OCI-LY1 (cell line): ENCODE results near the gene HOXD4.

Experiments used
- H2AFZ ChIP-seq: fragments of 200-600 bp; sonication (generic), shearing (Covaris generic); 2 replicates; pipeline ENCODE4 v1.6.0; 2014; ENCODE audit warnings: antibody characterized with exemption, mild to moderate bottlenecking, low read length
- H3F3A ChIP-seq: fragments of 200-600 bp; sonication (generic), shearing (Covaris generic); 2 replicates; pipeline ENCODE4 v1.6.0; 2014; ENCODE audit warnings: mild to moderate bottlenecking, antibody characterized with exemption, low read length, moderate library complexity; ENCODE audit not compliant: insufficient read depth
- H3K27ac ChIP-seq: fragments of 200-600 bp; sonication (generic); 2 replicates; pipeline ENCODE4 v1.5.1; 2014; ENCODE audit warnings: low read length, mixed run types, mild to moderate bottlenecking, low read depth; ENCODE audit not compliant: poor library complexity, severe bottlenecking
- H3K27me3 ChIP-seq: fragments of 200-600 bp; sonication (generic); 2 replicates; pipeline ENCODE4 v1.6.0; 2014; ENCODE audit warnings: antibody characterized with exemption, mild to moderate bottlenecking, low read length, moderate library complexity; ENCODE audit not compliant: insufficient read depth
- H3K36me3 ChIP-seq: fragments of 200-600 bp; sonication (generic); 2 replicates; pipeline ENCODE4 v1.6.1; 2014; ENCODE audit warnings: mild to moderate bottlenecking, antibody characterized with exemption, low read length, moderate library complexity, mixed read lengths; ENCODE audit not compliant: insufficient read depth
- H3K4me1 ChIP-seq: fragments of 200-600 bp; sonication (generic); 2 replicates; pipeline ENCODE4 v1.5.1; 2014; ENCODE audit warnings: mild to moderate bottlenecking, low read length, moderate library complexity; ENCODE audit not compliant: insufficient read depth, severe bottlenecking
- H3K4me2 ChIP-seq: fragments of 200-600 bp; sonication (generic), shearing (Covaris generic); 2 replicates; pipeline ENCODE4 v1.6.1; 2014; ENCODE audit warnings: low read length
- H3K4me3 ChIP-seq: fragments of 200-600 bp; sonication (generic); 2 replicates; pipeline ENCODE4 v1.5.1; 2014; ENCODE audit warnings: low read length, low read depth, mild to moderate bottlenecking, mixed read lengths; ENCODE audit not compliant: poor library complexity, severe bottlenecking
- H3K79me2 ChIP-seq: fragments of 200-600 bp; shearing (Covaris generic); 2 replicates; pipeline ENCODE4 v1.6.1; 2016; ENCODE audit warnings: mixed run types, low read length, mixed read lengths; ENCODE audit not compliant: insufficient read depth
- H3K9ac ChIP-seq: fragments of 200-600 bp; sonication (generic), shearing (Covaris generic); 2 replicates; pipeline ENCODE4 v1.6.1; 2014; ENCODE audit warnings: mild to moderate bottlenecking, low read length, mixed read lengths
- H3K9me2 ChIP-seq: fragments of 200-600 bp; sonication (generic), shearing (Covaris generic); 2 replicates; pipeline ENCODE4 v1.6.1; 2014; ENCODE audit warnings: low read depth, mild to moderate bottlenecking, low read length, mixed read lengths
- H3K9me3 ChIP-seq: fragments of 200-600 bp; shearing (Covaris generic); 2 replicates; pipeline ENCODE4 v1.6.1; 2014; ENCODE audit warnings: low read length, mixed read lengths
- H4K20me1 ChIP-seq: fragments of 200-600 bp; sonication (generic), shearing (Covaris generic); 2 replicates; pipeline ENCODE4 v1.6.0; 2016; ENCODE audit warnings: mild to moderate bottlenecking, low read length; ENCODE audit not compliant: insufficient read depth
- EZH2 ChIP-seq: fragments of 200-600 bp; sonication (generic), shearing (Covaris generic); IDR thresholded peaks from 2 replicates; pipeline ENCODE4 v1.8.0; 2017; ENCODE audit warnings: borderline replicate concordance, mixed run types, mild to moderate bottlenecking, antibody characterized with exemption, low read length, moderate library complexity, mixed read lengths
- TF ChIP-seq, protein P1 (sequence below): fragments of 200-600 bp; sonication (generic), shearing (Covaris generic); IDR thresholded peaks from 2 replicates; pipeline ENCODE4 v1.5.1; 2017; ENCODE audit warnings: mild to moderate bottlenecking, antibody characterized with exemption, low read length, moderate library complexity, mixed read lengths

Gene HOXD4

DNA sequence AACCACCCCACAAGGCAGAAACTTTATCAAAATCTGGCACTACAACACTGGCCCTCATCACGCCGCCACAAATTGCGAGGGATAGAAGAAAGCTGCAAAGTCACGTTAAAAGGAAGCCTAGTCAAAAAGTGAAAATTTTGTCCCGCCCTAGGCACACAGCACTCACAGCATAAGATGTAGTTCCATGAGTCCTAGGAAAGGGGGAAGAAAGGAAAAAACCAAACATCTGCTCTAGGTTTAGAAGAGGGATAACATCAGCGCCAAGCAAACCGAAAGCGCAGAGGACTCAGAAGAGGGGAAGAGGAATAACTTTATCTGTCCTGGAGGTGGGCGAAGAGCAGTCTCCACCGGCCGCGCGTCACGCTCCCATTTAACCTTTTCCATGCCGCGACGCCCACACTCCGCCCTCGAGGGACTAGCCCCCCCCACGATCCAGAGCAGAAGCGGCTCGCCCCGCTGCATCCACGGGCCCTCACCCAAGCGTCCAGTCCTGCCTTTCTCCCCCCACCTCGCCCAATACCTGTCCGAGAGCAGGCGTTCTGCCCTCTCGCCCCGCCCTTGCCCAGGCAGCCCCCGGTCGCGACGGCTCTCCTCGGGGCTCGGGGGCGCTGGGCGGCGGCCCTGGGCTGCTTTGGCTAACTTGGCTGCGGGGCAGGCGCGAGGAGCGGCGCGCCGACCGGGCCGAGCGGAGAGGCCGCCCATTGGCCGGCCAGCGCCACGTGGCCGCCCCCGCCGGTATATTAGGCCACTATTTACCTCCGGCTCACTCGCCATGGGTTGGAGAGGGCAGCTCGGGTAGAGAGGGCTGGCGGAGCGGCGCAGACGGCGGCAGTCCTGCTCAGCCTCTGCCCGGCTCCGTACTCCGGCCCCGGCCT, 36.8 kb downstream of the HOXD4 start, which contains the start of gene HOXD1:
HOXD1 (plus strand) TSS at position 770 of the 875 bp plus-strand sequence. CDS start 134 bp downstream, outside the sequence.
- TF ChIP-seq EZH2 = no peak
- TF ChIP-seq, protein P1, sequence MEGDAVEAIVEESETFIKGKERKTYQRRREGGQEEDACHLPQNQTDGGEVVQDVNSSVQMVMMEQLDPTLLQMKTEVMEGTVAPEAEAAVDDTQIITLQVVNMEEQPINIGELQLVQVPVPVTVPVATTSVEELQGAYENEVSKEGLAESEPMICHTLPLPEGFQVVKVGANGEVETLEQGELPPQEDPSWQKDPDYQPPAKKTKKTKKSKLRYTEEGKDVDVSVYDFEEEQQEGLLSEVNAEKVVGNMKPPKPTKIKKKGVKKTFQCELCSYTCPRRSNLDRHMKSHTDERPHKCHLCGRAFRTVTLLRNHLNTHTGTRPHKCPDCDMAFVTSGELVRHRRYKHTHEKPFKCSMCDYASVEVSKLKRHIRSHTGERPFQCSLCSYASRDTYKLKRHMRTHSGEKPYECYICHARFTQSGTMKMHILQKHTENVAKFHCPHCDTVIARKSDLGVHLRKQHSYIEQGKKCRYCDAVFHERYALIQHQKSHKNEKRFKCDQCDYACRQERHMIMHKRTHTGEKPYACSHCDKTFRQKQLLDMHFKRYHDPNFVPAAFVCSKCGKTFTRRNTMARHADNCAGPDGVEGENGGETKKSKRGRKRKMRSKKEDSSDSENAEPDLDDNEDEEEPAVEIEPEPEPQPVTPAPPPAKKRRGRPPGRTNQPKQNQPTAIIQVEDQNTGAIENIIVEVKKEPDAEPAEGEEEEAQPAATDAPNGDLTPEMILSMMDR = no peak
- no peak within 1 kb of the TSS for H3K4me2 ChIP-seq

DNA sequence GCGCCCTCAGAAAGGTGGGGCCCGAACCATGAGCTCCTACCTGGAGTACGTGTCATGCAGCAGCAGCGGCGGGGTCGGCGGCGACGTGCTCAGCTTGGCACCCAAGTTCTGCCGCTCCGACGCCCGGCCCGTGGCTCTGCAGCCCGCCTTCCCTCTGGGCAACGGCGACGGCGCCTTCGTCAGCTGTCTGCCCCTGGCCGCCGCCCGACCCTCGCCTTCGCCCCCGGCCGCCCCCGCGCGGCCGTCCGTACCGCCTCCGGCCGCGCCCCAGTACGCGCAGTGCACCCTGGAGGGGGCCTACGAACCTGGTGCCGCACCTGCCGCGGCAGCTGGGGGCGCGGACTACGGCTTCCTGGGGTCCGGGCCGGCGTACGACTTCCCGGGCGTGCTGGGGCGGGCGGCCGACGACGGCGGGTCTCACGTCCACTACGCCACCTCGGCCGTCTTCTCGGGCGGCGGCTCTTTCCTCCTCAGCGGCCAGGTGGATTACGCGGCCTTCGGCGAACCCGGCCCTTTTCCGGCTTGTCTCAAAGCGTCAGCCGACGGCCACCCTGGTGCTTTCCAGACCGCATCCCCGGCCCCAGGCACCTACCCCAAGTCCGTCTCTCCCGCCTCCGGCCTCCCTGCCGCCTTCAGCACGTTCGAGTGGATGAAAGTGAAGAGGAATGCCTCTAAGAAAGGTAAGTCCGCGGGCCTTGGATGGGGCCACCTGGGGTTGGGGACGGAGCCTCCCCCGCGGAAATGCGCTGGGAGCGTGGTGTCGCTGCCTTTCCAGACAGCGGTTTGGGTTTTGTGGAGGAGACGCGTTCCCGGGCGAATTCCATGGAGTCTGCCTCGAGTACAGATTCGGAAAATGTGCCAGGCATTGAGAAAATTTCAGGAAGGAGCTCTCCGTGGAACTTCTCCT, 37.7 kb downstream of the HOXD4 start:
- Histone ChIP-seq H3K4me3 (no peak overlapping the region), H3K9me3 (no peaks in the 10 kb centered on the region), H4K20me1 (no peaks in the 10 kb centered on the region), H3K9me2 (no peaks in the 10 kb centered on the region), H3K9ac (no peak overlapping the region), H3K4me2 (no peak overlapping the region), H3K27me3 (no peaks in the 10 kb centered on the region; the same call in 1 of the 2 replicates), H3F3A (no peaks in the 10 kb centered on the region), H3K79me2 (no peaks in the 10 kb centered on the region), H3K27ac (no peak overlapping the region), H2AFZ (no peak overlapping the region), H3K4me1 (no peaks in the 10 kb centered on the region), H3K36me3 (no peaks in the 10 kb centered on the region)
- TF ChIP-seq, protein P1 = no peak
- no peak for TF ChIP-seq EZH2

More for the DNA sequence above, 36.8 kb downstream of the HOXD4 start, which contains the start of gene HOXD1:
- H3K9me3 ChIP-seq = no peaks in the 10 kb centered on the region
- no peaks in the 10 kb centered on the region for H3K9me2 ChIP-seq
- H3K27ac ChIP-seq = no peak within 1 kb of the TSS
- H3K4me1 ChIP-seq = no peaks in the 10 kb centered on the region
- H4K20me1 ChIP-seq = no peaks in the 10 kb centered on the region
- no peak within 1 kb of the TSS for H3K4me3 ChIP-seq
- no peaks in the 10 kb centered on the region for H3K36me3 ChIP-seq
- H3K79me2 ChIP-seq = no peaks in the 10 kb centered on the region
- no peak within 1 kb of the TSS for H3K9ac ChIP-seq
- no peak within 1 kb of the TSS for H2AFZ ChIP-seq
- H3F3A ChIP-seq = no peaks in the 10 kb centered on the region
- no peaks in the 10 kb centered on the region for H3K27me3 ChIP-seq

DNA sequence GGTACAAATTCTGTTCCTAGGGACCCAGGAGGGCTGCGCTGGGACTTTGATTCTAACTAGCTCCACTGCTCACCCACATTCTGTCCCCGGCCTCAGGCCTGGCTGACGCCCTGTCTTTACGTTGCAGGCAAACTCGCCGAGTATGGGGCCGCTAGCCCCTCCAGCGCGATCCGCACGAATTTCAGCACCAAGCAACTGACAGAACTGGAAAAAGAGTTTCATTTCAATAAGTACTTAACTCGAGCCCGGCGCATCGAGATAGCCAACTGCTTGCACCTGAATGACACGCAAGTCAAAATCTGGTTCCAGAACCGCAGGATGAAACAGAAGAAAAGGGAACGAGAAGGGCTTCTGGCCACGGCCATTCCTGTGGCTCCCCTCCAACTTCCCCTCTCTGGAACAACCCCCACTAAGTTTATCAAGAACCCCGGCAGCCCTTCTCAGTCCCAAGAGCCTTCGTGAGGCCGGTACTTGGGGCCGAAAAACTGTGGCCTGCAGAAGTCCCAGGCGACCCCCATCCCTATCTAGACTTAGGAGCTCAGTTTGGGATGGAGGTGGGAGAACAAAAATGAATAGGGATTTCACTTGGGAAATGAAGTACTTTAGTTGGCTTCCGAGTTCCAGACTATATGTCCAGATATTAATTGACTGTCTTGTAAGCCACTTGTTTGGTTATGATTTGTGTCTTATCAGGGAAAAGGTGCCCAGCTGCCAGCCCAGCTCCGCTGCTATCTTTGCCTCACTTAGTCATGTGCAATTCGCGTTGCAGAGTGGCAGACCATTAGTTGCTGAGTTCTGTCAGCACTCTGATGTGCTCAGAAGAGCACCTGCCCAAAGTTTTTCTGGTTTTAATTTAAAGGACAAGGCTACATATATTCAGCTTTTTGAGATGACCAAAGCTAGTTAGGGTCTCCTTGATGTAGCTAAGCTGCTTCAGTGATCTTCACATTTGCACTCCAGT, 38.6 kb downstream of the HOXD4 start:
- Histone ChIP-seq H3K79me2 (no peaks in the 10 kb centered on the region), H3K4me2 (no peak overlapping the region), H2AFZ (no peak overlapping the region)

More for the DNA sequence above, 38.6 kb downstream of the HOXD4 start:
- no peaks in the 10 kb centered on the region; the same call in 1 of the 2 replicates for H3K27me3 ChIP-seq
- H3K9me3 ChIP-seq = no peaks in the 10 kb centered on the region
- no peaks in the 10 kb centered on the region for H3F3A ChIP-seq
- no peaks in the 10 kb centered on the region for H3K4me1 ChIP-seq
- no peak overlapping the region for H3K27ac ChIP-seq
- no peaks in the 10 kb centered on the region for H3K9me2 ChIP-seq
- H3K4me3 ChIP-seq = no peak overlapping the region
- H4K20me1 ChIP-seq = no peaks in the 10 kb centered on the region
- H3K9ac ChIP-seq = no peak overlapping the region
- TF ChIP-seq, protein P1 = no peak
- TF ChIP-seq EZH2 = no peak
- no peaks in the 10 kb centered on the region for H3K36me3 ChIP-seq
